Loucy (cell line): ENCODE results near the gene DCAF6.

ENCODE experiments used
- H2AFZ ChIP-seq: fragments of 200-600 bp; sonication (generic); 2 replicates; pipeline ENCODE4 v1.6.0; 2016; ENCODE audit warnings: antibody characterized with exemption, mild to moderate bottlenecking, low read length, moderate library complexity
- H3F3A ChIP-seq: fragments of 200-600 bp; 2 replicates; pipeline ENCODE4 v1.6.0; 2016; ENCODE audit warnings: antibody characterized with exemption, low read depth, mild to moderate bottlenecking
- H3K27me3 ChIP-seq: fragments of 200-600 bp; sonication (generic); 2 replicates; pipeline ENCODE4 v1.6.1; 2014; ENCODE audit warnings: low read length, mild to moderate bottlenecking; ENCODE audit not compliant: insufficient read depth, poor library complexity, severe bottlenecking
- H3K36me3 ChIP-seq: fragments of 200-600 bp; sonication (generic); 2 replicates; pipeline ENCODE4 v1.6.1; 2016; ENCODE audit warnings: low read length; ENCODE audit not compliant: insufficient read depth
- H3K4me1 ChIP-seq: fragments of 200-600 bp; sonication (generic); 2 replicates; pipeline ENCODE4 v1.5.1; 2014; ENCODE audit warnings: low read length, mild to moderate bottlenecking; ENCODE audit not compliant: insufficient read depth, poor library complexity, severe bottlenecking
- H3K4me2 ChIP-seq: fragments of 200-600 bp; sonication (generic); 2 replicates; pipeline ENCODE4 v1.6.0; 2014; ENCODE audit warnings: antibody characterized with exemption, low read length, low read depth, mild to moderate bottlenecking; ENCODE audit not compliant: poor library complexity, severe bottlenecking
- H3K4me3 ChIP-seq: fragments of 200-600 bp; sonication (generic); 2 replicates; pipeline ENCODE4 v1.5.1; 2014; ENCODE audit warnings: low read length, mild to moderate bottlenecking, mixed read lengths; ENCODE audit not compliant: poor library complexity, severe bottlenecking
- H3K79me2 ChIP-seq: fragments of 200-600 bp; sonication (generic); 2 replicates; pipeline ENCODE4 v1.6.1; 2014; ENCODE audit warnings: low read length; ENCODE audit not compliant: insufficient read depth
- H3K9ac ChIP-seq: fragments of 200-600 bp; sonication (generic); 2 replicates; pipeline ENCODE4 v1.6.0; 2014; ENCODE audit warnings: mild to moderate bottlenecking, low read depth, low read length, moderate library complexity; ENCODE audit not compliant: poor library complexity, severe bottlenecking
- H3K9me2 ChIP-seq: fragments of 200-600 bp; sonication (generic); replicated peaks from 2 replicates; pipeline ENCODE4 v1.6.1; 2016; ENCODE audit warnings: low read depth, low read length, mixed read lengths
- H3K9me3 ChIP-seq: fragments of 200-600 bp; sonication (generic); 2 replicates; pipeline ENCODE4 v1.6.1; 2014; ENCODE audit warnings: mild to moderate bottlenecking, antibody characterized with exemption, low read length, low read depth; ENCODE audit not compliant: insufficient read depth
- H4K20me1 ChIP-seq: fragments of 200-600 bp; sonication (generic); 2 replicates; pipeline ENCODE4 v1.6.0; 2014; ENCODE audit warnings: antibody characterized with exemption, low read length, mild to moderate bottlenecking; ENCODE audit not compliant: insufficient read depth, poor library complexity, severe bottlenecking
- CTCF ChIP-seq: fragments of 200-600 bp; sonication (generic); conservative IDR thresholded peaks from 2 replicates; pipeline ENCODE4 v1.5.1; 2014; ENCODE audit warnings: mild to moderate bottlenecking, antibody characterized with exemption, low read length
- EZH2phosphoT487 ChIP-seq: fragments of 200-600 bp; IDR thresholded peaks from 2 replicates; pipeline ENCODE4 v1.6.1; 2018; ENCODE audit warnings: antibody characterized with exemption, mild to moderate bottlenecking, moderate library complexity, borderline replicate concordance

Gene DCAF6

GRCh38 chr1:168093616-168094015 is 157.1 kb downstream of the DCAF6 start:
- Histone ChIP-seq H3K4me1 (no peaks in the 10 kb centered on the region), H3K9me3 (no peaks in the 10 kb centered on the region), H3K79me2 (no peaks in the 10 kb centered on the region), H3K36me3 (no peaks in the 10 kb centered on the region), H3K4me3 (no peak overlapping the region), H4K20me1 (no peaks in the 10 kb centered on the region), H3K9ac (no peak overlapping the region), H3K27me3 (no peaks in the 10 kb centered on the region), H3K9me2 (no peaks in the 10 kb centered on the region), H3F3A (no peaks in the 10 kb centered on the region), H3K4me2 (no peak overlapping the region), H2AFZ (no peak overlapping the region)
- no peak for TF ChIP-seq CTCF
- no peak for TF ChIP-seq EZH2phosphoT487

GRCh38 chr1:168095476-168095875 is 159.0 kb downstream of the DCAF6 start:
- no peak overlapping the region for H3K9ac ChIP-seq
- H3K9me2 ChIP-seq = no peaks in the 10 kb centered on the region

GRCh38 chr1:168096296-168097165 is 160.0 kb downstream of the DCAF6 start:
- TF ChIP-seq CTCF (no peak), EZH2phosphoT487 (no peak)
- no peaks in the 10 kb centered on the region for H4K20me1 ChIP-seq
- no peaks in the 10 kb centered on the region for H3K79me2 ChIP-seq
- no peak overlapping the region for H2AFZ ChIP-seq
- H3K36me3 ChIP-seq = no peaks in the 10 kb centered on the region
- H3K27me3 ChIP-seq = no peaks in the 10 kb centered on the region
- no peaks in the 10 kb centered on the region for H3K9me2 ChIP-seq
- H3K9me3 ChIP-seq = no peaks in the 10 kb centered on the region
- no peak overlapping the region for H3K9ac ChIP-seq
- no peak overlapping the region for H3K4me2 ChIP-seq
- H3K4me3 ChIP-seq = no peak overlapping the region
- H3K4me1 ChIP-seq = no peaks in the 10 kb centered on the region
- no peaks in the 10 kb centered on the region for H3F3A ChIP-seq

More at GRCh38 chr1:168095476-168095875, 159.0 kb downstream of the DCAF6 start:
- Histone ChIP-seq H2AFZ (no peak overlapping the region), H3F3A (no peaks in the 10 kb centered on the region), H3K4me1 (no peaks in the 10 kb centered on the region), H3K36me3 (no peaks in the 10 kb centered on the region), H4K20me1 (no peaks in the 10 kb centered on the region), H3K79me2 (no peaks in the 10 kb centered on the region), H3K4me2 (no peak overlapping the region), H3K9me3 (no peaks in the 10 kb centered on the region), H3K27me3 (no peaks in the 10 kb centered on the region), H3K4me3 (no peak overlapping the region)
- TF ChIP-seq CTCF = no peak
